Activated naive CD8-positive, alpha-beta T cell treated with anti-CD3 and anti-CD28 coated beads, Interleukin-2, amount 50 U/mL, for 16 hours (primary cell): ENCODE results near the gene E4F1.
A peak's percentile ranks its signal among the peaks of the same experiment; 100 is the strongest.
"Not testable (repeated sequence)": the region's sequence is repeated elsewhere in the genome, so short reads cannot be mapped to it uniquely, and the experiment has no call there.

Experiments used
- DNase-seq: peaks from one replicate; pipeline ENCODE4 v3.0.0-alpha.2; 2020; ENCODE audit warnings: low read depth, low spot score

The E4F1 gene

GRCh38 chr16:2244926-2245795 lies 21.8 kb downstream of the E4F1 start:
- DNase-seq: no peak

- no peak for DNase-seq
These were observed 23.0 kb downstream of the E4F1 start for GRCh38 chr16:2246301-2246885.

- no peak for DNase-seq
These were observed 27.4 kb downstream of the E4F1 start for GRCh38 chr16:2250652-2251295.

GRCh38 chr16:2251296-2252111 lies 28.1 kb downstream of the E4F1 start, which contains the start of gene ECI1:
TSS of gene ECI1 (minus strand) at chr16:2251587. CDS start at chr16:2251566, 21 bp downstream.
- no peak for DNase-seq

- no peak for DNase-seq
These were observed 29.4 kb downstream of the E4F1 start for GRCh38 chr16:2252806-2253148.

- DNase-seq: no peak
These were observed 29.9 kb downstream of the E4F1 start for GRCh38 chr16:2253293-2253692.

GRCh38 chr16:2256531-2257140 lies 33.2 kb downstream of the E4F1 start:
- no peak for DNase-seq

- DNase-seq: no peak
These were observed 34.3 kb downstream of the E4F1 start for GRCh38 chr16:2257726-2258125.

- not testable (repeated sequence) for DNase-seq
These were observed 35.1 kb downstream of the E4F1 start for GRCh38 chr16:2258530-2258929.

- no peak for DNase-seq
These were observed 36.9 kb downstream of the E4F1 start for GRCh38 chr16:2260250-2260649.

- not testable (repeated sequence) for DNase-seq
These were observed 39.6 kb downstream of the E4F1 start for GRCh38 chr16:2263026-2263425.

GRCh38 chr16:2266887-2267286 lies 43.5 kb downstream of the E4F1 start:
- DNase-seq: not testable (repeated sequence)

- not testable (repeated sequence) for DNase-seq
These were observed 44.1 kb downstream of the E4F1 start for GRCh38 chr16:2267505-2267912.

- peak; percentile 89 for DNase-seq
These were observed 44.7 kb downstream of the E4F1 start, which contains the start of gene RNPS1 for GRCh38 chr16:2267913-2268666. TSS of gene RNPS1 (minus strand) at chr16:2268126. CDS start at chr16:2264643, 3,483 bp downstream.

GRCh38 chr16:2270070-2270462 lies 46.7 kb downstream of the E4F1 start:
- no peak for DNase-seq

GRCh38 chr16:2270588-2271470 lies 47.4 kb downstream of the E4F1 start:
- no peak for DNase-seq

GRCh38 chr16:2271848-2272461 lies 48.6 kb downstream of the E4F1 start:
- DNase-seq: no peak

GRCh38 chr16:2273484-2273883 lies 50.1 kb downstream of the E4F1 start:
- no peak for DNase-seq

- DNase-seq: no peak
These were observed 50.5 kb downstream of the E4F1 start for GRCh38 chr16:2273931-2274330.
